ENCODE results near the gene FYCO1. TPM values are rescaled to one million over a fixed set of nuclear protein-coding genes. Genes with fewer than 3 reads are reported as not detected.

The FYCO1 gene
- total RNA-seq, 1 experiment from 2014 or later: 19.7 TPM

DNA sequence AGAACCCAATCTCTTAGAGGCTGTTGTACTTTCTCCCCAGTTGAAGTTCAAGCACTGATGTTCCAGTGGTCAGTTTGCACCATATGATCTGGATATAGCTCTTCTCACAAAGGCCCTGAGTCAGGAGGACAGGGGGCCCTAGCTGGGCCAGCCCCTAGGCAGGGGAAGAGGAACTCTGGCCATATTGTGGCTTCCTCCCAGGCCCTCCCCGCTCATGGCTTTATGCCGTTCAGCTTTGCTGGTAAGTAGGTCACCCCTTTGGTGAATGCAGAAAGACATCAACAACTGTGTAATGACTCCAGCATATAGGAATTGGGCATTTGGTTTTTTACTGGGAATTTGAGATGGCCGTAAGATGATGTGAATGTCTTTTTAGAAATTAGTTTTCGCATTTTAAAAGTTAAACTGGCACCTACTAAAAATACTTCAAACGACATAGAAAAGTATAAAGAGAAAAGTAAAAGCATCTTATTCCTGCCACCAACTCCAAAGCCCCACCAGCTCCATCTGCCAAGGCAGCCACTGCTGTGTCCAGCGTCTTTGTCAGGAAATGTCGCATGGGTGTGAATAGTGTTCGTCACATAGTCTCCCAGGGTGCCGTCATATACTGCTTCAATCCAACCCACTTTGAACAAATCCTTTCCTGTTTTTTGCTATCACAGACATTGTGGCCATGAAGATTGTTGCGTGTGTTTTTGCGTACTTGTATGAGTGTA lies 84.0 kb downstream of the FYCO1 start:
- ChIA-PET CTCF (no interaction called here), POLR2A (ENCODE audit: unreplicated experiment) (no interaction called here)
- Histone ChIP-seq H2AFZ (no peak overlapping the region), H3K27ac (no peak overlapping the region), H3F3A (ENCODE audit: insufficient read depth, low read depth) (no peaks in the 10 kb centered on the region), H3K9me2 (ENCODE audit: insufficient read depth) (no peaks in the 10 kb centered on the region), H3K79me2 (ENCODE audit: low read depth) (no peaks in the 10 kb centered on the region), H3K4me2 (no peak overlapping the region), H3K9me3 (ENCODE audit: insufficient read depth, low read depth) (no peaks in the 10 kb centered on the region), H3K36me3 (ENCODE audit: low read depth) (no peaks in the 10 kb centered on the region), H3K27me3 (ENCODE audit: insufficient read depth, low read depth) (no peaks in the 10 kb centered on the region), H3K4me3 (no peak overlapping the region), H4K20me1 (ENCODE audit: insufficient read depth) (no peaks in the 10 kb centered on the region), H3K4me1 (replicated peaks; ENCODE audit: insufficient read depth) (peaks cover 7% of the 10 kb centered on the region)
- no TSS peak for BruUV-seq (replicated peaks)
- DNase-seq: no peak
- TF ChIP-seq EZH2 (IDR thresholded peaks at IDR 0.05; ENCODE audit: low read depth): no peak
- intact Hi-C loops (cut with micrococcal nuclease; ENCODE audit: unreplicated experiment): no loop called here

DNA sequence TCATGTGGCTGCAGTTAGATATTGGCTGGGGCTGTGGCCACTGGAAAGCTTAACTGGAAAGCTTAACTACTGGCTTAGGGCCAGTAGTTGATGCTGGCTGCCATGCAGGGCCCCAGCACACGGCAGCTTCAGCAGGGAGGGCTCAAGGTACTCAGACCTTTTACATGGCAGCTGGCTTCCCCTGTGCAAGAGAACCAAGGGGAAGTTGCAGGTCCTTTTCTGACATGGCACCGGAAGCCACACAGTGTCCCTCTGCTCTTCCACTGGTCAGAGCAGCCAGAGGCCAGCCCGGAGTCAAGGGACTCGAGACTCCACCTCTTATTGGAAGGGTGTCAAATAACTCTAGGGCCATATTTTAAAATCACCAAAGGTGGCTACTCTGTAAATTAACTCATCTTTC lies 84.7 kb downstream of the FYCO1 start:
- TF ChIP-seq EZH2 (IDR thresholded peaks at IDR 0.05; ENCODE audit: low read depth): no peak
- TF ChIP-seq, protein P1, sequence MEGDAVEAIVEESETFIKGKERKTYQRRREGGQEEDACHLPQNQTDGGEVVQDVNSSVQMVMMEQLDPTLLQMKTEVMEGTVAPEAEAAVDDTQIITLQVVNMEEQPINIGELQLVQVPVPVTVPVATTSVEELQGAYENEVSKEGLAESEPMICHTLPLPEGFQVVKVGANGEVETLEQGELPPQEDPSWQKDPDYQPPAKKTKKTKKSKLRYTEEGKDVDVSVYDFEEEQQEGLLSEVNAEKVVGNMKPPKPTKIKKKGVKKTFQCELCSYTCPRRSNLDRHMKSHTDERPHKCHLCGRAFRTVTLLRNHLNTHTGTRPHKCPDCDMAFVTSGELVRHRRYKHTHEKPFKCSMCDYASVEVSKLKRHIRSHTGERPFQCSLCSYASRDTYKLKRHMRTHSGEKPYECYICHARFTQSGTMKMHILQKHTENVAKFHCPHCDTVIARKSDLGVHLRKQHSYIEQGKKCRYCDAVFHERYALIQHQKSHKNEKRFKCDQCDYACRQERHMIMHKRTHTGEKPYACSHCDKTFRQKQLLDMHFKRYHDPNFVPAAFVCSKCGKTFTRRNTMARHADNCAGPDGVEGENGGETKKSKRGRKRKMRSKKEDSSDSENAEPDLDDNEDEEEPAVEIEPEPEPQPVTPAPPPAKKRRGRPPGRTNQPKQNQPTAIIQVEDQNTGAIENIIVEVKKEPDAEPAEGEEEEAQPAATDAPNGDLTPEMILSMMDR (conservative IDR thresholded peaks at IDR 0.05): no peak
- Histone ChIP-seq H4K20me1 (ENCODE audit: insufficient read depth) (no peaks in the 10 kb centered on the region), H3F3A (ENCODE audit: insufficient read depth, low read depth) (no peaks in the 10 kb centered on the region), H3K4me1 (replicated peaks; ENCODE audit: insufficient read depth) (peaks cover 7% of the 10 kb centered on the region), H3K36me3 (ENCODE audit: low read depth) (no peaks in the 10 kb centered on the region), H3K4me2 (no peak overlapping the region), H3K27ac (no peak overlapping the region), H3K79me2 (ENCODE audit: low read depth) (no peaks in the 10 kb centered on the region), H3K27me3 (ENCODE audit: insufficient read depth, low read depth) (no peaks in the 10 kb centered on the region), H3K9me2 (ENCODE audit: insufficient read depth) (no peaks in the 10 kb centered on the region), H2AFZ (no peak overlapping the region), H3K4me3 (no peak overlapping the region), H3K9me3 (ENCODE audit: insufficient read depth, low read depth) (no peaks in the 10 kb centered on the region)
- POLR2A ChIA-PET (ENCODE audit: unreplicated experiment): no interaction called here
- CTCF ChIA-PET: no interaction called here
- no TSS peak for BruUV-seq (replicated peaks)
- intact Hi-C loops (cut with micrococcal nuclease; ENCODE audit: unreplicated experiment): no loop called here
- no peak for DNase-seq

DNA sequence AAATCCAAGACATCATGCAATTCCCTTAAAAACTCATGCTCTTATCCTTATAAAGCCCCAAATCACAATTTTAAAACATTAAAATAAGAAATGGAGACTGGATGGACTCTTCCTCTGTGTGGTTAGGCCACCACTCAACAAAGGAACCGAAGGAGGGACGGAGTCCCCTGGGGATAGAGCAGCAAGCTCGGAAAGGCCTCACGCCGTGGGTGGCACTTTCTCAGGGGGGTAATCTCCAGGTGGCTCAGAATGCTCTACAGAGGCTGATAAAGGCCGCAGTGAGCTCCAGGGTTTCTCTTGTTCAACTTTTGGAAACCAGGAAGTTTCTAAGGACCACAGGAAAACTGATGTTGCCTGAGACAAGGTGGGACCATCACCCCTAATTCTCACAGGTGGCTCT lies 86.1 kb downstream of the FYCO1 start:
- H3K27me3 ChIP-seq (ENCODE audit: insufficient read depth, low read depth): no peaks in the 10 kb centered on the region
- no peak overlapping the region for H2AFZ ChIP-seq
- H3K9me2 ChIP-seq (ENCODE audit: insufficient read depth): no peaks in the 10 kb centered on the region
- no TSS peak for BruUV-seq (replicated peaks)
- no peak overlapping the region for H3K4me2 ChIP-seq
- H3K27ac ChIP-seq: no peak overlapping the region
- TF ChIP-seq EZH2 (IDR thresholded peaks at IDR 0.05; ENCODE audit: low read depth): no peak
- TF ChIP-seq, protein P1 (conservative IDR thresholded peaks at IDR 0.05): no peak
- ChIA-PET POLR2A (ENCODE audit: unreplicated experiment) (no interaction called here), CTCF (no interaction called here)
- H3K79me2 ChIP-seq (ENCODE audit: low read depth): no peaks in the 10 kb centered on the region
- no peaks in the 10 kb centered on the region for H3F3A ChIP-seq (ENCODE audit: insufficient read depth, low read depth)
- no peaks in the 10 kb centered on the region for H3K9me3 ChIP-seq (ENCODE audit: insufficient read depth, low read depth)
- H3K36me3 ChIP-seq (ENCODE audit: low read depth): no peaks in the 10 kb centered on the region
- DNase-seq: no peak
- intact Hi-C loops (cut with micrococcal nuclease; ENCODE audit: unreplicated experiment): loop anchor here (5.0 kb wide), 1 partner anchor 147 kb away; no protein-coding TSS in a partner anchor
- H4K20me1 ChIP-seq (ENCODE audit: insufficient read depth): no peaks in the 10 kb centered on the region
- H3K4me3 ChIP-seq: no peak overlapping the region
- no peaks in the 10 kb centered on the region for H3K4me1 ChIP-seq (replicated peaks; ENCODE audit: insufficient read depth)

DNA sequence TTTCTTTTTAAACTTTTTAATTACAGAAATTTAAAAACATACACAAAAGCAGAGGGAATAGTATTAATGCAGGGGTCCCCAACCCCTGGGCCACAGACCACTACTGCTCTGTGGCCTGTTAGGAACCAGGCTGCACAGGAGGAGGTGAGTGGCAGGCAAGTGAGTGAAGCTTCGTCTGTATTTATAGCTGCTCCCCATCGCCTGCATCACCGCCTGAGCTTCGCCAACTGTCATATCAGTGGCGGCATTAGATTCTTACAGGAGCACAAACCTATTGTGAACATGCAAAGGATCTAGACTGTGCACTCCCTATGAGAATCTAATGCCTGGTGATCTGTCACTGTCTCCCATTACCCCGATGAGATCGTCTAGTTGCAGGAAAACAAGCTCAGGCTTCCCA lies 86.9 kb downstream of the FYCO1 start:
- Histone ChIP-seq H3K79me2 (ENCODE audit: low read depth) (no peaks in the 10 kb centered on the region), H3K4me1 (replicated peaks; ENCODE audit: insufficient read depth) (no peaks in the 10 kb centered on the region), H3K36me3 (ENCODE audit: low read depth) (no peaks in the 10 kb centered on the region), H2AFZ (no peak overlapping the region), H3K4me3 (no peak overlapping the region), H3K9me3 (ENCODE audit: insufficient read depth, low read depth) (no peaks in the 10 kb centered on the region), H3F3A (ENCODE audit: insufficient read depth, low read depth) (no peaks in the 10 kb centered on the region), H3K27me3 (ENCODE audit: insufficient read depth, low read depth) (no peaks in the 10 kb centered on the region), H3K4me2 (no peak overlapping the region), H4K20me1 (ENCODE audit: insufficient read depth) (no peaks in the 10 kb centered on the region), H3K9me2 (ENCODE audit: insufficient read depth) (no peaks in the 10 kb centered on the region), H3K27ac (no peak overlapping the region)
- no peak for DNase-seq
- ChIA-PET CTCF (no interaction called here), POLR2A (ENCODE audit: unreplicated experiment) (no interaction called here)
- TF ChIP-seq EZH2 (IDR thresholded peaks at IDR 0.05; ENCODE audit: low read depth): no peak
- TF ChIP-seq, protein P1 (conservative IDR thresholded peaks at IDR 0.05): no peak
- intact Hi-C loops (cut with micrococcal nuclease; ENCODE audit: unreplicated experiment): loop anchor here (5.0 kb wide), 1 partner anchor 146 kb away; no protein-coding TSS in a partner anchor
- BruUV-seq (replicated peaks): no TSS peak
